ENCODE data around the gene MYT1.
"Not testable (repeated sequence)": the region's sequence is repeated elsewhere in the genome, so short reads cannot be mapped to it uniquely, and the experiment has no call there.

MYT1 gene

GRCh38 chr20:64176971-64177370 lies 12.7 kb downstream of the MYT1 start:
- Histone ChIP-seq H3K36me3 (ENCODE audit: control insufficient read depth, insufficient read depth, low read length) (no peaks in the 10 kb centered on the region), H3K9me3 (ENCODE audit: control insufficient read depth, low read length) (no peaks in the 10 kb centered on the region), H3K27ac (ENCODE audit: low read depth, low read length, severe bottlenecking) (no peak overlapping the region), H3K4me1 (ENCODE audit: control insufficient read depth, insufficient read depth, low read length, poor library complexity, severe bottlenecking) (no peaks in the 10 kb centered on the region), H3K4me3 (ENCODE audit: extremely low read depth, insufficient read depth, low read length, poor library complexity, severe bottlenecking) (no peak overlapping the region)
- 0 to 40% methylated on average over 1 of the region's 2 CpGs for WGBS, 2 experiments (ENCODE audit: insufficient coverage in 2 of 2)

- H3K4me1 ChIP-seq (ENCODE audit: control insufficient read depth, insufficient read depth, low read length, poor library complexity, severe bottlenecking), result no peaks in the 10 kb centered on the region
- no peak overlapping the region for H3K4me3 ChIP-seq (ENCODE audit: extremely low read depth, insufficient read depth, low read length, poor library complexity, severe bottlenecking)
- no peak overlapping the region for H3K27ac ChIP-seq (ENCODE audit: low read depth, low read length, severe bottlenecking)
- H3K36me3 ChIP-seq (ENCODE audit: control insufficient read depth, insufficient read depth, low read length), result no peaks in the 10 kb centered on the region
- no peaks in the 10 kb centered on the region for H3K9me3 ChIP-seq (ENCODE audit: control insufficient read depth, low read length)
- 74 to 81% methylated on average over 4 of the region's 8 CpGs for whole genome bisulfite sequencing, 2 experiments (ENCODE audit: insufficient coverage in 2 of 2)
Measured at GRCh38 chr20:64177384-64177783, 13.1 kb downstream of the MYT1 start.

- H3K4me3 ChIP-seq (ENCODE audit: extremely low read depth, insufficient read depth, low read length, poor library complexity, severe bottlenecking), result no peak overlapping the region
- H3K36me3 ChIP-seq (ENCODE audit: control insufficient read depth, insufficient read depth, low read length), result no peaks in the 10 kb centered on the region
- H3K9me3 ChIP-seq (ENCODE audit: control insufficient read depth, low read length), result no peaks in the 10 kb centered on the region
- H3K27ac ChIP-seq (ENCODE audit: low read depth, low read length, severe bottlenecking), result no peak overlapping the region
- WGBS, 2 experiments (ENCODE audit: insufficient coverage in 2 of 2), result 82 to 89% methylated on average over 3 to 4 of the region's 4 CpGs
- H3K4me1 ChIP-seq (ENCODE audit: control insufficient read depth, insufficient read depth, low read length, poor library complexity, severe bottlenecking), result no peaks in the 10 kb centered on the region
Measured at GRCh38 chr20:64177787-64178186, 13.5 kb downstream of the MYT1 start.

GRCh38 chr20:64178925-64179324 lies 14.7 kb downstream of the MYT1 start:
- H3K36me3 ChIP-seq (ENCODE audit: control insufficient read depth, insufficient read depth, low read length); H3K27ac ChIP-seq (ENCODE audit: low read depth, low read length, severe bottlenecking); H3K4me1 ChIP-seq (ENCODE audit: control insufficient read depth, insufficient read depth, low read length, poor library complexity, severe bottlenecking); H3K4me3 ChIP-seq (ENCODE audit: extremely low read depth, insufficient read depth, low read length, poor library complexity, severe bottlenecking); H3K9me3 ChIP-seq (ENCODE audit: control insufficient read depth, low read length): not testable (repeated sequence)
- WGBS, 2 experiments (ENCODE audit: insufficient coverage in 2 of 2), result 92 to 94% methylated on average over 15 to 16 of the region's 20 CpGs

- H3K27ac ChIP-seq (ENCODE audit: low read depth, low read length, severe bottlenecking), result no peak overlapping the region
- H3K36me3 ChIP-seq (ENCODE audit: control insufficient read depth, insufficient read depth, low read length), result no peaks in the 10 kb centered on the region
- no peaks in the 10 kb centered on the region for H3K4me1 ChIP-seq (ENCODE audit: control insufficient read depth, insufficient read depth, low read length, poor library complexity, severe bottlenecking)
- no peak overlapping the region for H3K4me3 ChIP-seq (ENCODE audit: extremely low read depth, insufficient read depth, low read length, poor library complexity, severe bottlenecking)
- WGBS, 2 experiments (ENCODE audit: insufficient coverage in 2 of 2), result 89 to 92% methylated on average over 6 of the region's 6 CpGs
- H3K9me3 ChIP-seq (ENCODE audit: control insufficient read depth, low read length), result no peaks in the 10 kb centered on the region
Measured at GRCh38 chr20:64179805-64180204, 15.6 kb downstream of the MYT1 start.

- Histone ChIP-seq H3K27ac (ENCODE audit: low read depth, low read length, severe bottlenecking) (no peak overlapping the region), H3K9me3 (ENCODE audit: control insufficient read depth, low read length) (no peaks in the 10 kb centered on the region), H3K4me3 (ENCODE audit: extremely low read depth, insufficient read depth, low read length, poor library complexity, severe bottlenecking) (no peak overlapping the region), H3K4me1 (ENCODE audit: control insufficient read depth, insufficient read depth, low read length, poor library complexity, severe bottlenecking) (no peaks in the 10 kb centered on the region), H3K36me3 (ENCODE audit: control insufficient read depth, insufficient read depth, low read length) (no peaks in the 10 kb centered on the region)
- WGBS, 2 experiments (ENCODE audit: insufficient coverage in 2 of 2), result 97 to 100% methylated on average over 4 to 6 of the region's 7 CpGs
Measured at GRCh38 chr20:64180673-64181072, 16.4 kb downstream of the MYT1 start.

- H3K4me3 ChIP-seq (ENCODE audit: extremely low read depth, insufficient read depth, low read length, poor library complexity, severe bottlenecking), result no peak overlapping the region
- WGBS, 2 experiments (ENCODE audit: insufficient coverage in 2 of 2), result 91 to 92% methylated on average over 3 to 4 of the region's 5 CpGs
Measured at GRCh38 chr20:64181391-64181790, 17.1 kb downstream of the MYT1 start.

GRCh38 chr20:64182146-64182865 lies 18.1 kb downstream of the MYT1 start:
- Histone ChIP-seq H3K4me1 (ENCODE audit: control insufficient read depth, insufficient read depth, low read length, poor library complexity, severe bottlenecking) (no peaks in the 10 kb centered on the region), H3K4me3 (ENCODE audit: extremely low read depth, insufficient read depth, low read length, poor library complexity, severe bottlenecking) (no peak overlapping the region), H3K9me3 (ENCODE audit: control insufficient read depth, low read length) (no peaks in the 10 kb centered on the region), H3K36me3 (ENCODE audit: control insufficient read depth, insufficient read depth, low read length) (no peaks in the 10 kb centered on the region), H3K27ac (ENCODE audit: low read depth, low read length, severe bottlenecking) (no peak overlapping the region)
- WGBS, 2 experiments (ENCODE audit: insufficient coverage in 2 of 2), result 86% methylated on average over 12 to 14 of the region's 16 CpGs

More at GRCh38 chr20:64181391-64181790, 17.1 kb downstream of the MYT1 start:
- H3K27ac ChIP-seq (ENCODE audit: low read depth, low read length, severe bottlenecking), result no peak overlapping the region
- H3K9me3 ChIP-seq (ENCODE audit: control insufficient read depth, low read length), result no peaks in the 10 kb centered on the region
- H3K36me3 ChIP-seq (ENCODE audit: control insufficient read depth, insufficient read depth, low read length), result no peaks in the 10 kb centered on the region
- H3K4me1 ChIP-seq (ENCODE audit: control insufficient read depth, insufficient read depth, low read length, poor library complexity, severe bottlenecking), result no peaks in the 10 kb centered on the region

GRCh38 chr20:64183313-64183712 lies 19.1 kb downstream of the MYT1 start:
- Histone ChIP-seq H3K36me3 (ENCODE audit: control insufficient read depth, insufficient read depth, low read length) (no peaks in the 10 kb centered on the region), H3K4me3 (ENCODE audit: extremely low read depth, insufficient read depth, low read length, poor library complexity, severe bottlenecking) (no peak overlapping the region), H3K4me1 (ENCODE audit: control insufficient read depth, insufficient read depth, low read length, poor library complexity, severe bottlenecking) (no peaks in the 10 kb centered on the region), H3K9me3 (ENCODE audit: control insufficient read depth, low read length) (no peaks in the 10 kb centered on the region), H3K27ac (ENCODE audit: low read depth, low read length, severe bottlenecking) (no peak overlapping the region)
- WGBS, 2 experiments (ENCODE audit: insufficient coverage in 2 of 2), result 100% methylated on average over 2 of the region's 2 CpGs; no CpG with 5 or more reads in 1 of the 2 experiments

GRCh38 chr20:64184795-64185194 lies 20.5 kb downstream of the MYT1 start:
- 86% methylated on average over 8 to 11 of the region's 12 CpGs for WGBS, 2 experiments (ENCODE audit: insufficient coverage in 2 of 2)
- Histone ChIP-seq H3K27ac (ENCODE audit: low read depth, low read length, severe bottlenecking) (no peak overlapping the region), H3K4me3 (ENCODE audit: extremely low read depth, insufficient read depth, low read length, poor library complexity, severe bottlenecking) (no peak overlapping the region), H3K4me1 (ENCODE audit: control insufficient read depth, insufficient read depth, low read length, poor library complexity, severe bottlenecking) (no peaks in the 10 kb centered on the region), H3K9me3 (ENCODE audit: control insufficient read depth, low read length) (no peaks in the 10 kb centered on the region), H3K36me3 (ENCODE audit: control insufficient read depth, insufficient read depth, low read length) (no peaks in the 10 kb centered on the region)

GRCh38 chr20:64185276-64185900 lies 21.1 kb downstream of the MYT1 start:
- no peak overlapping the region for H3K4me3 ChIP-seq (ENCODE audit: extremely low read depth, insufficient read depth, low read length, poor library complexity, severe bottlenecking)
- no peaks in the 10 kb centered on the region for H3K4me1 ChIP-seq (ENCODE audit: control insufficient read depth, insufficient read depth, low read length, poor library complexity, severe bottlenecking)
- 74 to 87% methylated on average over 6 to 7 of the region's 9 CpGs for WGBS, 2 experiments (ENCODE audit: insufficient coverage in 2 of 2)
- no peaks in the 10 kb centered on the region for H3K9me3 ChIP-seq (ENCODE audit: control insufficient read depth, low read length)
- no peak overlapping the region for H3K27ac ChIP-seq (ENCODE audit: low read depth, low read length, severe bottlenecking)
- H3K36me3 ChIP-seq (ENCODE audit: control insufficient read depth, insufficient read depth, low read length), result no peaks in the 10 kb centered on the region

All from mesodermal cell (in vitro differentiated cells).